Measurements from ENCODE around the gene EVI5L. TPM values are rescaled to one million over a fixed set of nuclear protein-coding genes. Genes with fewer than 3 reads are reported as not detected.

The EVI5L gene
- polyA plus RNA-seq, 1 of the 3 experiments (the other 2 are of a cell fraction): 9.7 TPM

- Histone ChIP-seq H3K9ac (no peak overlapping the region), H3K9me3 (no peaks in the 10 kb centered on the region), H3K9me2 (no peaks in the 10 kb centered on the region), H2AFZ (ENCODE audit: low read depth) (no peak overlapping the region), H3K79me2 (ENCODE audit: insufficient read depth) (no peaks in the 10 kb centered on the region), H3K27me3 (ENCODE audit: insufficient read depth) (no peaks in the 10 kb centered on the region), H3K27ac (ENCODE audit: low read depth in 2 of 2, low read length in 1 of 2) (no peak overlapping the region), H3F3A (replicated peaks; ENCODE audit: insufficient read depth) (no peaks in the 10 kb centered on the region), H3K4me1 (ENCODE audit: control insufficient read depth in 1 of 2, insufficient read depth in 2 of 2, low read depth in 1 of 2, low read length in 1 of 2) (no peaks in the 10 kb centered on the region; a peak in 1 of 4 replicates), H3K4me2 (no peak overlapping the region), H3K36me3 (replicated peaks in 1 of 2; ENCODE audit: control insufficient read depth in 1 of 2, insufficient read depth in 2 of 2, low read length in 1 of 2) (no peaks in the 10 kb centered on the region), H4K20me1 (ENCODE audit: insufficient read depth) (no peaks in the 10 kb centered on the region), H3K4me3 (ENCODE audit: low read depth in 2 of 2, low read length in 1 of 2) (no peak overlapping the region)
- ChIA-PET CTCF (no interaction called here), POLR2A (interaction anchor here (0.6 to 0.9 kb wide), 2 partner anchors 34 to 717 kb away, joined by 3 read pairs; no protein-coding TSS in a partner anchor)
- 72% methylated on average over 11 of the region's 11 CpGs for WGBS (ENCODE audit: low lambda C conversion rate)
- no peak for DNase-seq
- TF ChIP-seq, protein P1, sequence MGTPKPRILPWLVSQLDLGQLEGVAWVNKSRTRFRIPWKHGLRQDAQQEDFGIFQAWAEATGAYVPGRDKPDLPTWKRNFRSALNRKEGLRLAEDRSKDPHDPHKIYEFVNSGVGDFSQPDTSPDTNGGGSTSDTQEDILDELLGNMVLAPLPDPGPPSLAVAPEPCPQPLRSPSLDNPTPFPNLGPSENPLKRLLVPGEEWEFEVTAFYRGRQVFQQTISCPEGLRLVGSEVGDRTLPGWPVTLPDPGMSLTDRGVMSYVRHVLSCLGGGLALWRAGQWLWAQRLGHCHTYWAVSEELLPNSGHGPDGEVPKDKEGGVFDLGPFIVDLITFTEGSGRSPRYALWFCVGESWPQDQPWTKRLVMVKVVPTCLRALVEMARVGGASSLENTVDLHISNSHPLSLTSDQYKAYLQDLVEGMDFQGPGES (IDR thresholded peaks at IDR 0.05; ENCODE audit: low read depth, low read length): no peak
- TF ChIP-seq RAD21 (IDR thresholded peaks at IDR 0.05; ENCODE audit: low read length): no peak
Observed at GRCh38 chr19:7897292-7897691, 67.3 kb downstream of the EVI5L start.

DNA sequence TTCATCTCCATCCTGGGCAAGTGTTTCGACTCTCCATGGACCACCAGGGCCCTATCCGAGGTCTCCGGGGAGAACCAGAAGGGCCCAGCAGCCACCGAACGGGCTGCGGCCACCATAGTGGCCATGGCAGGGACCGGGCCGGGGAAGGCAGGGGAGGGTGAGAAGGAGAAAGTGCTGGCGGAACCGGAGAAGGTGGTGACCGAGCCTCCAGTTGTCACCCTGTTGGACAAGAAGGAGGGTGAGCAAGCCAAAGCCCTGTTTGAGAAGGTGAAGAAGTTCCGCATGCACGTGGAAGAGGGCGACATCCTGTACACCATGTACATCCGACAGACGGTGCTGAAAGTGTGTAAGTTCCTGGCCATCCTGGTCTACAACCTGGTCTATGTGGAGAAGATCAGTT is 68.9 kb downstream of the EVI5L start:
- CTCF ChIA-PET: interaction anchor here (1.2 kb wide), 1 partner anchor 23 kb away, joined by 4 read pairs; no protein-coding TSS in a partner anchor
- POLR2A ChIA-PET: no interaction called here

More for the DNA sequence above, 68.9 kb downstream of the EVI5L start:
- no peak overlapping the region for H3K27ac ChIP-seq (ENCODE audit: low read depth in 2 of 2, low read length in 1 of 2)
- no peaks in the 10 kb centered on the region for H3K9me3 ChIP-seq
- no peaks in the 10 kb centered on the region for H3K79me2 ChIP-seq (ENCODE audit: insufficient read depth)
- peaks cover 0 to 8% of the 10 kb centered on the region in 2 experiments; a peak in 1 of 4 replicates for H3K4me1 ChIP-seq (ENCODE audit: control insufficient read depth in 1 of 2, insufficient read depth in 2 of 2, low read depth in 1 of 2, low read length in 1 of 2)
- H3K4me2 ChIP-seq: no peak overlapping the region
- no peaks in the 10 kb centered on the region for H4K20me1 ChIP-seq (ENCODE audit: insufficient read depth)
- TF ChIP-seq PBX3 (IDR thresholded peaks at IDR 0.05) (no peak), NRF1 (IDR thresholded peaks at IDR 0.05; ENCODE audit: low read depth, low read length) (no peak), TAF1 (IDR thresholded peaks at IDR 0.05; ENCODE audit: borderline replicate concordance, low read depth, low read length) (no peak), ELF1 (IDR thresholded peaks at IDR 0.05) (no peak), CHD2 (IDR thresholded peaks at IDR 0.05; ENCODE audit: low read length, partially characterized antibody) (no peak), YY1 (IDR thresholded peaks at IDR 0.05; ENCODE audit: low read depth) (no peak), MXI1 (IDR thresholded peaks at IDR 0.05; ENCODE audit: low read depth, low read length) (no peak), FOXJ3 (CRISPR knock-in tag; IDR thresholded peaks at IDR 0.05) (no peak), SIN3A (IDR thresholded peaks at IDR 0.05; ENCODE audit: borderline replicate concordance, low read depth, low read length) (no peak)
- TF ChIP-seq, protein P2, sequence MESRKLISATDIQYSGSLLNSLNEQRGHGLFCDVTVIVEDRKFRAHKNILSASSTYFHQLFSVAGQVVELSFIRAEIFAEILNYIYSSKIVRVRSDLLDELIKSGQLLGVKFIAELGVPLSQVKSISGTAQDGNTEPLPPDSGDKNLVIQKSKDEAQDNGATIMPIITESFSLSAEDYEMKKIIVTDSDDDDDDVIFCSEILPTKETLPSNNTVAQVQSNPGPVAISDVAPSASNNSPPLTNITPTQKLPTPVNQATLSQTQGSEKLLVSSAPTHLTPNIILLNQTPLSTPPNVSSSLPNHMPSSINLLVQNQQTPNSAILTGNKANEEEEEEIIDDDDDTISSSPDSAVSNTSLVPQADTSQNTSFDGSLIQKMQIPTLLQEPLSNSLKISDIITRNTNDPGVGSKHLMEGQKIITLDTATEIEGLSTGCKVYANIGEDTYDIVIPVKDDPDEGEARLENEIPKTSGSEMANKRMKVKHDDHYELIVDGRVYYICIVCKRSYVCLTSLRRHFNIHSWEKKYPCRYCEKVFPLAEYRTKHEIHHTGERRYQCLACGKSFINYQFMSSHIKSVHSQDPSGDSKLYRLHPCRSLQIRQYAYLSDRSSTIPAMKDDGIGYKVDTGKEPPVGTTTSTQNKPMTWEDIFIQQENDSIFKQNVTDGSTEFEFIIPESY (IDR thresholded peaks at IDR 0.05; ENCODE audit: borderline replicate concordance, low read depth): no peak
- TF ChIP-seq, protein P3, sequence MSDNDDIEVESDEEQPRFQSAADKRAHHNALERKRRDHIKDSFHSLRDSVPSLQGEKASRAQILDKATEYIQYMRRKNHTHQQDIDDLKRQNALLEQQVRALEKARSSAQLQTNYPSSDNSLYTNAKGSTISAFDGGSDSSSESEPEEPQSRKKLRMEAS (IDR thresholded peaks at IDR 0.05; ENCODE audit: low read depth): no peak
- no peaks in the 10 kb centered on the region for H3K36me3 ChIP-seq (replicated peaks in 1 of 2; ENCODE audit: control insufficient read depth in 1 of 2, insufficient read depth in 2 of 2, low read length in 1 of 2)
- no peak overlapping the region for H2AFZ ChIP-seq (ENCODE audit: low read depth)
- no peak overlapping the region for H3K4me3 ChIP-seq (ENCODE audit: low read depth in 2 of 2, low read length in 1 of 2)
- H3K27me3 ChIP-seq (ENCODE audit: insufficient read depth): no peaks in the 10 kb centered on the region
- WGBS (ENCODE audit: low lambda C conversion rate): 85% methylated on average over 14 of the region's 16 CpGs
- H3K9me2 ChIP-seq: no peaks in the 10 kb centered on the region
- DNase-seq: no peak
- no peak overlapping the region for H3K9ac ChIP-seq
- H3F3A ChIP-seq (replicated peaks; ENCODE audit: insufficient read depth): no peaks in the 10 kb centered on the region
